Suprapubic skin (tissue), 3 donors: ENCODE measurements around the gene EBLN2.

Experiments used
- CTCF ChIP-seq, 2 donors: fragments of 200-600 bp in 1 of 2; fragments of 450-650 bp in 1 of 2; sonication (generic) in 1 of 2; IDR thresholded peaks; one replicate each; pipeline ENCODE4 v1.5.1; 2016 to 2019; ENCODE audit warnings: antibody characterized with exemption in 2 of 2, mild to moderate bottlenecking in 1 of 2, moderate library complexity in 1 of 2
- POLR2AphosphoS5 ChIP-seq, 3 donors: sonication (generic); formaldehyde crosslinking; IDR thresholded peaks; one replicate each; pipeline ENCODE4 v1.6.1; 2017; ENCODE audit warnings: antibody characterized with exemption in 3 of 3

GRCh38 chr3:73069775-73070444, 8.5 kb downstream of the EBLN2 start:
- no peak for TF ChIP-seq POLR2AphosphoS5 (IDR thresholded peaks at IDR 0.05)
- no peak for TF ChIP-seq CTCF (IDR thresholded peaks at IDR 0.05)
